ENCODE measurements around the gene ZNF865. TPM values are rescaled to one million over a fixed set of nuclear protein-coding genes. Genes with fewer than 3 reads are reported as not detected.
"Not testable (repeated sequence)": the region's sequence is repeated elsewhere in the genome, so short reads cannot be mapped to it uniquely, and the experiment has no call there.

Gene ZNF865
- total RNA-seq (7.1 and 11.2 TPM in 2 replicates), polyA plus RNA-seq (1.9 and 2.6 TPM in 2 replicates)

DNA sequence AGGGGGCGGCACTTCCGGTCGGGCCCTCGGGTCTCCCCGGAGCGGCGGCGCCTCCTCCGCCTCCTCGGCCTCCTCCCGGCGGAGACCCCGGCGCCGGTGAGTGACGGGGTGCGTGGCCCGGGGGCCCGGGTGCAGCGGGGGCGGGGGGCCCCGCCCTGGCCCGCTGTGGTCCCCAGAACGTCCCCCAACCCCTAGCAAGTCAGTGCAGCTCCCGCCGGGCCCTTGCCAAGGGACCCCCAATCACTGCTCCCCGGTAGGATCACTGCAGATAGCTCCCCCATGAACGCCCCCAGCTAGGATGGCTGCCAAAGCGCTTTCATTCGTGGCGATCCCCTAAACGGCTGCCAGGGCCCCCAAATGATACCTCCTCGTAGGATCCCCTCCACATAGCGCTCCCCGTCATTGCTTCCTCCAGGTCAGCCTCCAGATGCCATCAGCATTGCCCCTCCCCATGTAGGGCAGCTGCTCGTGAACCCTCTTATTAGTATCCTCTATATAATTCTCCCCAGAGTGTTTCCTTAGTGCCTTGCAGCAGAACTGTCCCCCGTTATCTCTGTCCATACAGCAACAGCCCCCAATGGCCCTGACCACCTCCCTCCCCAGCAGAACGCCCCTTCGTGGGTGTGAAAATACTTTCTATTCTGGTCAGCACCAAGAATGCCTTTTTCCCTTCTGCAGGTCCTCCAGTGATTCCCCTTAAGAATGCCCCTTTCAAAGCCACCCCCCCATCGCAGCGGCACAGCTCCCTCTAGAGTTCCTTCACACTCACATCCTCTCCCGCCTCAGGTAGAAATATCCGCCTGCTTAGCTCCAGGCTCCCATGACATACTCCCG lies at the start of gene ZNF865:
Gene ZNF865, plus strand, starts transcription at position 11 of the 834 bp plus-strand sequence. CDS start 7,972 bp downstream, outside the sequence.
- Histone ChIP-seq H3K4me1 (ENCODE audit: low read depth) (peaks cover 6% of the 10 kb centered on the region), H3K27me3 (no peaks in the 10 kb centered on the region), H3K27ac (peak within 1 kb of the TSS; percentile 97), H3K36me3 (no peaks in the 10 kb centered on the region), H3K4me3 (peak within 1 kb of the TSS; percentile 94), H3K9me3 (ENCODE audit: low read depth) (no peaks in the 10 kb centered on the region)
- peak; percentile 90 to 92 for DNase-seq (ENCODE audit: low read depth in 1 of 2, low spot score in 1 of 2)
- TF ChIP-seq, protein P1, sequence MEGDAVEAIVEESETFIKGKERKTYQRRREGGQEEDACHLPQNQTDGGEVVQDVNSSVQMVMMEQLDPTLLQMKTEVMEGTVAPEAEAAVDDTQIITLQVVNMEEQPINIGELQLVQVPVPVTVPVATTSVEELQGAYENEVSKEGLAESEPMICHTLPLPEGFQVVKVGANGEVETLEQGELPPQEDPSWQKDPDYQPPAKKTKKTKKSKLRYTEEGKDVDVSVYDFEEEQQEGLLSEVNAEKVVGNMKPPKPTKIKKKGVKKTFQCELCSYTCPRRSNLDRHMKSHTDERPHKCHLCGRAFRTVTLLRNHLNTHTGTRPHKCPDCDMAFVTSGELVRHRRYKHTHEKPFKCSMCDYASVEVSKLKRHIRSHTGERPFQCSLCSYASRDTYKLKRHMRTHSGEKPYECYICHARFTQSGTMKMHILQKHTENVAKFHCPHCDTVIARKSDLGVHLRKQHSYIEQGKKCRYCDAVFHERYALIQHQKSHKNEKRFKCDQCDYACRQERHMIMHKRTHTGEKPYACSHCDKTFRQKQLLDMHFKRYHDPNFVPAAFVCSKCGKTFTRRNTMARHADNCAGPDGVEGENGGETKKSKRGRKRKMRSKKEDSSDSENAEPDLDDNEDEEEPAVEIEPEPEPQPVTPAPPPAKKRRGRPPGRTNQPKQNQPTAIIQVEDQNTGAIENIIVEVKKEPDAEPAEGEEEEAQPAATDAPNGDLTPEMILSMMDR (IDR thresholded peaks at IDR 0.05; ENCODE audit: low read depth, low read length) = peak; percentile 78

DNA sequence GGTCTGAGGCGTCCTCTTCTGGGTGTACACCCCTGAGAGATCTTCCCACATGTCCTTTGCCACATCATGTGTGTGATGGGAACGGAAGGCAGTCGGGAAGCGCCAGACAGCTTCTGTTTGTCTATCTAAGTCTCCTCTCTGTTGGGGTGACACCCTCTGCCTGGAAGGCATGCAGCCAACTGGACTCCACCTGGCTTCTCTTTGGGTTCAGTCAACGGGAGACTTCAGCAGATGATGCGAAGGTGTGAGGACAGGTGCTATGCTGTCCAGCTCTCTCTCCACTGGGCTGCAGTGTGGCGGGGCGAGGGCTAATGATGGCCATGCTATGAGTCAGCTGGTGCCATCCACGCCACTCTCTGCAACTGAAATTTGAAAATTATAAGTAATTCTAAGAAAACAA lies 45.8 kb upstream of the ZNF865 start:
- no peak overlapping the region for H3K27ac ChIP-seq
- DNase-seq (ENCODE audit: low read depth in 1 of 2, low spot score in 1 of 2) = no peak
- H3K4me1 ChIP-seq (ENCODE audit: low read depth) = peaks cover 6% of the 10 kb centered on the region
- no peak overlapping the region for H3K4me3 ChIP-seq
- H3K27me3 ChIP-seq = no peaks in the 10 kb centered on the region
- H3K9me3 ChIP-seq (ENCODE audit: low read depth) = no peaks in the 10 kb centered on the region
- H3K36me3 ChIP-seq = no peaks in the 10 kb centered on the region
- TF ChIP-seq, protein P1 (IDR thresholded peaks at IDR 0.05; ENCODE audit: low read depth, low read length) = no peak

DNA sequence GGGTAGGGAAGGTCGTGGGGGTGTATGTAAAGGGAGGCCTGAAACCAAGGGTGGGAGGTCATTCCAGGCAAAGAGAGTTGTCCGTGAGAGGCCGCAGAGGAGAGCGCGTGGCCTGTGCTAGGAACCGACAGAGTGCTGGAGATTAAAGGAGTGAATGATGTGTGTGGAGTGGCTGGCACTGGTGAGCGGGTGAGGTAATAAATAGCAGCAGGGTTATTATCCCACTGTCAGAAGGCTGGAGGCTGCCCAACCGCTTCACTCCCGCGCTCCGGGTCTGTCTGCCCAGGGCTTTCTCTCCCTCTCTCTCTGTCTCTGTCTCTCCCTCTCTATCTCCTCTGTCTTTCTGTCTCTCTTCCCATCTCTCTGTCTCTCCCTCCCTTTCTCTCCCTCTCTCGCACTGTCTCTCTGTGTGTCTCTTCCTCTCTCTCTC lies 42.2 kb upstream of the ZNF865 start:
- Histone ChIP-seq H3K27me3 (no peaks in the 10 kb centered on the region), H3K9me3 (ENCODE audit: low read depth) (no peaks in the 10 kb centered on the region), H3K27ac (peak overlapping the region; percentile 73), H3K4me1 (ENCODE audit: low read depth) (peaks cover 6% of the 10 kb centered on the region), H3K36me3 (no peaks in the 10 kb centered on the region), H3K4me3 (no peak overlapping the region)
- DNase-seq (ENCODE audit: low read depth in 1 of 2, low spot score in 1 of 2) = peak; percentile 66 to 69
- TF ChIP-seq, protein P1 (IDR thresholded peaks at IDR 0.05; ENCODE audit: low read depth, low read length) = no peak

DNA sequence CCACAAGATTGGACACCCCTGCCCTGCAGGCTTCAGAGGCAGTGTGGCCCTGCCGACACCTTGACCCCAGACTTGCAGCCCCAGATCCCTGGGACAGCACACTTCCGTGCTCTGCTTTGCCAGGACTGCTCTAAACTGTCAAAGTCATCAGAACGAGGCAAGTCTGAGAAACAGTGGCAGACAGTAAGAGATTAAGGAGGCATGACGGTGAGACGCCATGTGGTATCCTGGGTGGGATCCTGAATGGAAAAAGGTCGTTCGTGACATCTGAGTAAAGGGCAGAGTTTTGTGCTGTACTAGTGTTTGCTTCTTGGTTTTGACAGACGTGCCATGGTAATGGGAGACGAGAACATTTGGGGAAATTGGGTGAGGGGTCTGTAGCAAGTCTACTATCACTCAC lies 38.6 kb upstream of the ZNF865 start:
- no peaks in the 10 kb centered on the region for H3K36me3 ChIP-seq
- H3K4me1 ChIP-seq (ENCODE audit: low read depth) = peaks cover 6% of the 10 kb centered on the region
- DNase-seq (ENCODE audit: low read depth in 1 of 2, low spot score in 1 of 2) = no peak
- H3K4me3 ChIP-seq = no peak overlapping the region
- TF ChIP-seq, protein P1 (IDR thresholded peaks at IDR 0.05; ENCODE audit: low read depth, low read length) = no peak
- H3K27me3 ChIP-seq = no peaks in the 10 kb centered on the region
- peak overlapping the region; percentile 60 for H3K27ac ChIP-seq
- no peaks in the 10 kb centered on the region for H3K9me3 ChIP-seq (ENCODE audit: low read depth)

DNA sequence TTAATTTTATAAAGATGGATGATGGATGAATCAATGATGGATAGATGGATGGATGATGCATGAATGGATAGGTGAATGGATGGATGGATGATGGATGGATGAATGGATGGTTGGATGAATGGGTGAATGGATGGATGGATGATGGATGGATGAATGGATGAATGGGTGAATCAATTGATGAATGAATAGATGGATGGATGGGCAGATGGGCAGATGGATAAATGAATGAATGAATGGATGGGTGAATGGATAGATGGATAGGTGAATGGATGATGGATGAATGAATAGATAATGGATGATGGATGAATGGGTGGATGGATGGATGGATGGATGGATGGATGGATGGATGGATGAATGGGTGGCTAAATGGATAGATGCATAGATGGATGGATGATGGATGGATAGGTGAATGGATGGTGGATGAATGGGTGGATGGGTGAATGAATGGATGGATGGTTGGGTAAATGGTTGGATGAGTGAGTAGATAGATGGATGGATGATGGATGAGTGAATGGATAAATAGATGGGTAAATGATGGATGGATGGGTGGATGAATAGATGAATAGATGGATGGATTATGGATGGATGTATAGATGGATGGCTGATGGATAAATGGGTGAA lies 37.6 kb upstream of the ZNF865 start:
- no peak overlapping the region for H3K27ac ChIP-seq
- no peaks in the 10 kb centered on the region for H3K9me3 ChIP-seq (ENCODE audit: low read depth)
- no peaks in the 10 kb centered on the region for H3K36me3 ChIP-seq
- TF ChIP-seq, protein P1 (IDR thresholded peaks at IDR 0.05; ENCODE audit: low read depth, low read length) = no peak
- H3K4me3 ChIP-seq = no peak overlapping the region
- H3K4me1 ChIP-seq (ENCODE audit: low read depth) = peaks cover 6% of the 10 kb centered on the region
- H3K27me3 ChIP-seq = no peaks in the 10 kb centered on the region
- DNase-seq (ENCODE audit: low read depth in 1 of 2, low spot score in 1 of 2) = no peak

DNA sequence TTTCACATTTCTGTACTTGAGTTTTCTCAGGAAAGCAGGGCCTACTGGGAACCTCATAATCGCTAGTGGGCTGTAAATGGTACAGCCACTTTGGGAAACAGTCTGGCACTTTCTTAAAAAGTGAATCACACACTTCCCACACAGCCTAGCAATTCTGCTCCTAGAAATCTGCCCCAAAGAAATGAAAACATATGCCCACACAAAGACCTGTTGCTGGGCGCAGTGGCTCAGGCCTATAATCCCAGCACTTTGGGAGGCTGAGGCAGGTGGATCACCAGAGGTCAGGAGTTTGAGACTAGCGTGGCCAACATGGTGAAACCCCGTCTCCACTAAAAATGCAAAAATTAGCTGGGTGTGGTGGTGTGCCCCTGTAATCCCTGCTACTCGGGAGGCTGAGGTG lies 36.0 kb upstream of the ZNF865 start:
- H3K4me1 ChIP-seq (ENCODE audit: low read depth); DNase-seq (ENCODE audit: low read depth in 1 of 2, low spot score in 1 of 2); H3K36me3 ChIP-seq; H3K27me3 ChIP-seq; H3K27ac ChIP-seq; H3K4me3 ChIP-seq; H3K9me3 ChIP-seq (ENCODE audit: low read depth): not testable (repeated sequence)

DNA sequence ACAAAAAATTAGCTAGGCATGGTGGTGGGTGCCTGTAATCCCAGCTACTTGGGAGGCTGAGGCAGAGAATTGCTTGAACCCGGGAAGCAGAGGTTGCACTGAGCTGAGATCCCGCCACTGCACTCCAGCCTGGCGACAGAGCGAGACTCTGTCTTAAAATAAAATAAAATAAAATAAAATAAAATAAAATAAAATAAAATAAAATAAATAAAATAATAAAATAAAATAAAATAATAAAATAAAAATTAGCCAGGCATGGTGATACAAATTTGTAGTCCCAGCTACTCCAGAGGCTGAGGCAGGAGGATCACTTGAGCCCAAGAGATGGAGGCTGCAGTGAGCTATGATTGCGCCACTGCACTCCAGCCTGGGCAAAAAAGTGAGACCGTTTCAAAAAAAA lies 31.5 kb upstream of the ZNF865 start:
- DNase-seq (ENCODE audit: low read depth in 1 of 2, low spot score in 1 of 2); H3K36me3 ChIP-seq; H3K4me1 ChIP-seq (ENCODE audit: low read depth); H3K27ac ChIP-seq; H3K4me3 ChIP-seq; H3K9me3 ChIP-seq (ENCODE audit: low read depth); H3K27me3 ChIP-seq: not testable (repeated sequence)
